ENCODE measurements around the gene TMEM191B.
"Not testable (repeated sequence)": the region's sequence is repeated elsewhere in the genome, so short reads cannot be mapped to it uniquely, and the experiment has no call there.

Gene TMEM191B

GRCh38 chr22:18558939-18559338, 31.3 kb downstream of the TMEM191B start:
- not testable (repeated sequence) for DNase-seq

- DNase-seq: not testable (repeated sequence)
Measured at GRCh38 chr22:18560099-18560974, 32.7 kb downstream of the TMEM191B start.

- DNase-seq: not testable (repeated sequence)
Measured at GRCh38 chr22:18570509-18571246, 43.1 kb downstream of the TMEM191B start.

DNA sequence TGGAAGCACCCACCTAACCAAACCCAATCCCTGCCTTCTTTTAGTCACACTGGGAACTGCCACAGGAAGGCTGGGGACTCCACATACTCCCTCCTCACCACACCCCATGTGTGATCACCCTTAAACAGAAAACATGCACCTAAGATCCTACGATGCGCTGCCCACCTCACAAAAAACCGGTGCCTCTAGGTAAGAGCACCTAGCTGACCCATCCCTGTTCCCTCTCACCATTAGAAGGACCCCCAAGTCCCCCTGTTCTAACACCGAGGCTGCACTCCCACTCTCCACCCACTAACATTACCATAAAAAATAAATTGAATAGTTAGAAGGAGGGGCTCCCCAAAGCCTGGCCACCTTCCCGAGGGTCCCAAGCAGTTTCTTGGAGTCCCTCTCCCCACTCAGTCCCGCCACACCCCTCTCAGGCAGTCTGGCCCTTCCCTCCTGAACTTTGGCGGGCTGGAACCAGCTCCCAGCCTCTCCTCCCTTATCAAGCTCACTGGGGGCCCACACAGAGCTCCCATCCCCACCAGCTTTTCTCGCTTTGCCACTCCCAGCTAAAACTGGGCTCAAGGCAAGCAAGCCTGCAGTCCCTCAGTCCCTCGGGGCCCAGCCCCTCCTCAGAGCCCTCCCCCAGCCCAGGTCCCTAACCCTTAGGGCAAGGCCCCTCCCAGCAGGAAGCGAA, 46.0 kb downstream of the TMEM191B start:
- DNase-seq: not testable (repeated sequence)

DNA sequence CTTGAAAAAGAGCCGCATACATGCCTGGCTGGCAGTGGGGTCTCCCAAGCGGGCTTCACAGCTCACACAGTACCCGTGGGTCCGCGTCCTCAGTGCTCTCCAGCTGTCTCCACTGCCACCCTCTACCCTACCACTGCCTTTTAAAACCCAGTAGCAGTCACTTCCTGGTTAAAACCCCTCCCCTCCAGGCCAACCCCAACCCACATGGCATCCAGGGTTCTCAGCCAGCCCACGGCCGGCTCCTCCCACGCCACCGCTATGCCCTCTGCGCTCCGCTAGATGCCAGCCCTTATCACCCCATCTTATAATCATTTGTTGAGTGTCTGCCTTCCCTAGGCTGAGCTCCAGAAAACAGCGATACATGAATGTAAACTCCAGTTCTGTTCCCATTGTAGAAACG, 47.0 kb downstream of the TMEM191B start:
- not testable (repeated sequence) for DNase-seq

DNA sequence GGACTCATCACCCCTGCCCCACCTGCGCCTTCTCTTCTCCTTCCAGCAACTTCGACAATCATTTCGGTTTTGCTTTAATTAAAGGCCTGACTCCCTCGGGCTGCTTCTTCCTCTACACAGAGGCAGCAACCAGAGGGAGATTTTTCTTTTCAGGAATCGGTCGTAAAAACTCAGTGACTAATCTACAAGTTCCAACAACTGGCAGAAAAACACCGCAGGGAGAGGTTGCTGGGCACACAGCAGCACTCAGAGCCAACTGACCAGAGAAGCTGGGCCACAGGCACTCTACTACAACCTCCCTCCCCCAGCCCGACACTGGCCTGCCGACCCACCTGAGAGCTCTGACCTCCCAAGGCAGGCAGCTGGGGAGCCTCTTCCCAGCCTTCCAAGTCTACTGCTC, 48.1 kb downstream of the TMEM191B start:
- not testable (repeated sequence) for DNase-seq

DNA sequence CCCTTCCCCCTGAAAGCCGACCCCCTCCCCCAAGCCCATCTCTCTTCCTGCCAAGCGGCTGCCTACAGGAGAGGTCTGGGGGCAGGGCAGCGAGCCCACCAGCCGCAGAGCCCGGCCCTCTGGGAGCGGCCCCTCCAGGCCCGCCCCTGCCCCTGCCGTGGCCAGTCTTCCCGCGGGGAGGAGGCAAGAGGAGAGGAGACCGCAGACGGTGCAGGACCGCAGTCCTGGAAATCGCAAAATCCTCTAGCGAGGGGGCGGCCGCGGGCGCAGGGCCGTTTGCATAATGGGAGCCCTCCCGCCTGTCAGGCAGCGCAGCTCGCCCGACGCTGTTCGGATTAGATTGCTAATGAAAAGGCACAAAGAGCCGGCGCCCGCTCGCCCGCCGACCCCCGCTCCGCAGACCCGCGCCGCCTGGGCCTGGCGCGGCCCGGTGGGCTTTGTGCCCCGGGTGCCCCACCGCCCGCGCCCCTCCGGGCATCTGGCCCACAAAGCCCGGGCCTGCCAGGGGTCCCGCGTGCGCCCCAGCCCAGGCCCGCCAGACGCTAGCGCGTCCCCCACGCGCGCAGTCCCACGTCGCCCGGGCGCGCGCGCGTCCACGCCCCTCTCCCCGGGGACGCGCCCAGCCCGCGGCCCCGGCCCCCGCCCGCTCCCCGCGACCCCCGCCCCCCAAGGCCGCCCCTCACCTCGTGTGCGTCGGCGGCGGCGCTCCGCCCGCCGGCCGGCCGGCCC, 49.7 kb downstream of the TMEM191B start:
- DNase-seq: not testable (repeated sequence)

DNA sequence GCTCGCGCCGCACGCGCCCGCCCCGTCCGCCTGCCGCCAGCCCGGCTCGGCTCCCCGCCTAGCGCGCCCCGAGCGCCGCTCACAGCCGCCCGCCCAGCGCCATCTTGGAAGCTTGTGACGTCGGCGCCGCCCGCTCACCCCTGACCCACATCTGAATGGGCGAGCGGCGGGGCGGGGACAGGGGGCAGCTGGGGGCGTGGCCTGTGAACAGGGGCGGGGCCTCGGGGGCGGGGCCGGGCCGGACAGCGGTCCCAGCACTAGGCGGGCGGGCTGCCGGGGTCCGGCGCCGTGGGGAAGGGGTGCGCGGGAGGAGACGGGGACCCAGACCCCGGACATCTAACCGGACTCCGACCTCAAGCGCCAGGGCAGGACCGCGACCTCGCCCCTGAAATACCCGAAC, 50.2 kb downstream of the TMEM191B start:
- DNase-seq: not testable (repeated sequence)
